Fibroblast of lung (primary cell): ENCODE measurements around the gene RAP1GDS1. TPM values are rescaled to one million over a fixed set of nuclear protein-coding genes. Genes with fewer than 3 reads are reported as not detected.
A peak's percentile ranks its signal among the peaks of the same experiment; 100 is the strongest.

ENCODE experiments used
- DNase-seq, 2 donors: peaks; one replicate each; pipeline versions ENCODE4 v3.0.0 to v3.0.0-alpha.2; 2010; ENCODE audit warnings: low read depth in 2 of 2
- H2AFZ ChIP-seq: 2 replicates; pipeline ENCODE4 v1.5.1; 2012; ENCODE audit warnings: low read length, control low read depth, inconsistent platforms
- H3K27ac ChIP-seq: 2 replicates; pipeline ENCODE4 v1.5.1; 2011; ENCODE audit warnings: low read length, control low read depth; ENCODE audit not compliant: insufficient read depth
- H3K27me3 ChIP-seq: 2 replicates; pipeline ENCODE4 v1.5.1; 2011; ENCODE audit warnings: mild to moderate bottlenecking, low read length; ENCODE audit not compliant: control insufficient read depth, insufficient read depth
- H3K36me3 ChIP-seq: 2 replicates; pipeline ENCODE4 v1.5.1; 2011; ENCODE audit warnings: low read length; ENCODE audit not compliant: control insufficient read depth, insufficient read depth
- H3K4me1 ChIP-seq: 2 replicates; pipeline ENCODE4 v1.5.1; 2011; ENCODE audit warnings: low read length; ENCODE audit not compliant: control insufficient read depth, insufficient read depth; ENCODE audit errors: extremely low read depth
- H3K4me2 ChIP-seq: 2 replicates; pipeline ENCODE4 v1.5.1; 2011; ENCODE audit warnings: low read length, control low read depth; ENCODE audit not compliant: insufficient read depth; ENCODE audit errors: extremely low read depth
- H3K4me3 ChIP-seq, 4 experiments: fragments of 200-600 bp in 1 of 4; sonication (generic) in 1 of 4; replicated peaks in 1 of 4; 2 replicates each; pipeline ENCODE4 v1.5.1; 2011 to 2016; ENCODE audit warnings: low read length in 4 of 4, low read depth in 3 of 4, mild to moderate bottlenecking in 3 of 4, control low read depth in 2 of 4, inconsistent platforms in 1 of 4, mixed read lengths in 1 of 4; ENCODE audit not compliant: insufficient read depth in 1 of 4; ENCODE audit errors: control extremely low read depth in 1 of 4
- H3K79me2 ChIP-seq: 2 replicates; pipeline ENCODE4 v1.5.1; 2012; ENCODE audit warnings: mild to moderate bottlenecking, low read length, inconsistent platforms; ENCODE audit not compliant: control insufficient read depth, insufficient read depth
- H3K9ac ChIP-seq: 2 replicates; pipeline ENCODE4 v1.5.1; 2011; ENCODE audit warnings: mild to moderate bottlenecking, low read length, control low read depth; ENCODE audit not compliant: insufficient read depth
- H3K9me3 ChIP-seq: 2 replicates; pipeline ENCODE4 v1.5.1; 2012; ENCODE audit warnings: low read depth, low read length; ENCODE audit not compliant: control insufficient read depth, insufficient read depth
- H4K20me1 ChIP-seq: 2 replicates; pipeline ENCODE4 v1.5.1; 2011; ENCODE audit warnings: low read length; ENCODE audit not compliant: control insufficient read depth, insufficient read depth; ENCODE audit errors: extremely low read depth
- EZH2 ChIP-seq: IDR thresholded peaks from 2 replicates; pipeline ENCODE4 v1.5.1; 2012; ENCODE audit warnings: low read length, control low read depth, mild to moderate bottlenecking; ENCODE audit errors: missing control alignments
- polyA plus RNA-seq, 2 donors: library from polyadenylated mRNA; depleted of rRNA in 1 of 2; stranded (reverse) in 1 of 2; unstranded in 1 of 2; fragments of >200 nt; gene quantifications; 2 replicates each; pipeline ENCODE4 v1.2.1, GENCODE V29; 2011 to 2012; ENCODE audit warnings: missing spikeins in 1 of 2
- total RNA-seq: library from RNA; depleted of rRNA; stranded (reverse); fragments of >200 nt; gene quantifications from 2 replicates; pipeline ENCODE4 v1.2.1, GENCODE V29; 2014
- TF ChIP-seq, protein P1 (sequence below), 2 donors: IDR thresholded peaks in 1 of 2; conservative IDR thresholded peaks in 1 of 2; 1 replicate in 1 of 2; 2 replicates in 1 of 2; pipeline ENCODE4 v1.5.1; 2011 to 2012; ENCODE audit warnings: low read length in 2 of 2, control low read depth in 1 of 2, inconsistent platforms in 1 of 2, low read depth in 1 of 2, mild to moderate bottlenecking in 1 of 2

RAP1GDS1 gene
- total and polyA plus RNA-seq, 2 donors (not counting 1 experiment from before 2014, with no cell fraction given) = 68.3 to 103 TPM

DNA sequence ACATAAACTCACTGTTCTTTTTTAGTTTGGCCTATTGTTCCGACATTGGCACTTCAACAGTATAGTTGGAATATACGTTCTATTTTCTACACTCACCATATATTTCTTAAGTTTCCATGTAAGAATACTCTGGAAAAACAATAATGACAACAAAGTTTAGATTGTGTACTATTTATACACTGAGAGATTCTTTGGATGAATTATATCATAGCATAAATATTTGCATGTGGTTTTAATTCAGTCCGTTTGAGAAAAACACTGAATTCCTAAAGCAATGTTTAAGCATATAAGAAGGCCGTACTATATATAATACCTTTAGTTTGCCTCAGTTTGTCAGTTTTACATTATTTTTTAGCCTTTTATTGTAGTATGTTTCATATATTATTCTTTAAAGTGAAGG is 82.4 kb downstream of the RAP1GDS1 start:
- no peak overlapping the region for H3K4me2 ChIP-seq
- no peak overlapping the region for H3K27ac ChIP-seq
- H3K79me2 ChIP-seq = no peaks in the 10 kb centered on the region

DNA sequence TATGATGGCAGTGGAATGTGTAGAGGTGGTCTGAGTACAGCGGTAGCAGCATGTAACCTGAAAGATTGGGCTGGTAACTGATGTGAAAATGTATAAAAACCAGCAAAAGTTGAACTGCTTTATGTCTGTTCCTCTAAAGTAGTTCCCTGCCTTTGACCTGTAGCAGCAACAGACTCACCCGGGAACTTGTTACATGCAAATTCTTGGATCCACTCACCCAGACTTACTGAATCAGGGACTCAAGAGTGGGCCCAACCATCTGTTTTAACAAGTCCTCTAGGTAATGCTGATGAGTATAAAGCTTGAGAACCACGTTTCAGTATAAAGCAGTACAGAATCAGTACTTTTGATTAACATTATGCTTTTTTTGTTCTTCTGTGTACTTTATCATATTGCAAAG is 84.7 kb downstream of the RAP1GDS1 start:
- no peak overlapping the region for H3K9ac ChIP-seq
- peaks cover 5% of the 10 kb centered on the region for H3K4me1 ChIP-seq
- peaks cover 2% of the 10 kb centered on the region for H3K79me2 ChIP-seq
- DNase-seq = no peak
- TF ChIP-seq, protein P1, sequence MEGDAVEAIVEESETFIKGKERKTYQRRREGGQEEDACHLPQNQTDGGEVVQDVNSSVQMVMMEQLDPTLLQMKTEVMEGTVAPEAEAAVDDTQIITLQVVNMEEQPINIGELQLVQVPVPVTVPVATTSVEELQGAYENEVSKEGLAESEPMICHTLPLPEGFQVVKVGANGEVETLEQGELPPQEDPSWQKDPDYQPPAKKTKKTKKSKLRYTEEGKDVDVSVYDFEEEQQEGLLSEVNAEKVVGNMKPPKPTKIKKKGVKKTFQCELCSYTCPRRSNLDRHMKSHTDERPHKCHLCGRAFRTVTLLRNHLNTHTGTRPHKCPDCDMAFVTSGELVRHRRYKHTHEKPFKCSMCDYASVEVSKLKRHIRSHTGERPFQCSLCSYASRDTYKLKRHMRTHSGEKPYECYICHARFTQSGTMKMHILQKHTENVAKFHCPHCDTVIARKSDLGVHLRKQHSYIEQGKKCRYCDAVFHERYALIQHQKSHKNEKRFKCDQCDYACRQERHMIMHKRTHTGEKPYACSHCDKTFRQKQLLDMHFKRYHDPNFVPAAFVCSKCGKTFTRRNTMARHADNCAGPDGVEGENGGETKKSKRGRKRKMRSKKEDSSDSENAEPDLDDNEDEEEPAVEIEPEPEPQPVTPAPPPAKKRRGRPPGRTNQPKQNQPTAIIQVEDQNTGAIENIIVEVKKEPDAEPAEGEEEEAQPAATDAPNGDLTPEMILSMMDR (conservative IDR thresholded peaks at IDR 0.05 in 1 of 2, IDR thresholded peaks at IDR 0.05 in 1 of 2; ENCODE audit: low read depth in 1 of 2, low read length in 2 of 2) = no peak
- TF ChIP-seq EZH2 = no peak
- no peak overlapping the region for H3K4me2 ChIP-seq
- no peak overlapping the region for H2AFZ ChIP-seq
- no peak overlapping the region for H3K27ac ChIP-seq
- no peaks in the 10 kb centered on the region for H3K9me3 ChIP-seq
- no peaks in the 10 kb centered on the region for H4K20me1 ChIP-seq
- H3K27me3 ChIP-seq = no peaks in the 10 kb centered on the region
- H3K4me3 ChIP-seq = no peak overlapping the region
- H3K36me3 ChIP-seq = no peaks in the 10 kb centered on the region

More for the DNA sequence above, 82.4 kb downstream of the RAP1GDS1 start:
- no peak overlapping the region for H3K4me3 ChIP-seq
- TF ChIP-seq, protein P1 (conservative IDR thresholded peaks at IDR 0.05 in 1 of 2, IDR thresholded peaks at IDR 0.05 in 1 of 2; ENCODE audit: low read depth in 1 of 2, low read length in 2 of 2) = no peak
- TF ChIP-seq EZH2 = no peak
- H3K27me3 ChIP-seq = no peaks in the 10 kb centered on the region
- no peak overlapping the region for H3K9ac ChIP-seq
- no peaks in the 10 kb centered on the region for H3K9me3 ChIP-seq
- no peaks in the 10 kb centered on the region for H3K36me3 ChIP-seq
- no peak overlapping the region for H2AFZ ChIP-seq
- H3K4me1 ChIP-seq = peaks cover 5% of the 10 kb centered on the region
- no peaks in the 10 kb centered on the region for H4K20me1 ChIP-seq
- peak in 1 of 2 donors; percentile 3 for DNase-seq

DNA sequence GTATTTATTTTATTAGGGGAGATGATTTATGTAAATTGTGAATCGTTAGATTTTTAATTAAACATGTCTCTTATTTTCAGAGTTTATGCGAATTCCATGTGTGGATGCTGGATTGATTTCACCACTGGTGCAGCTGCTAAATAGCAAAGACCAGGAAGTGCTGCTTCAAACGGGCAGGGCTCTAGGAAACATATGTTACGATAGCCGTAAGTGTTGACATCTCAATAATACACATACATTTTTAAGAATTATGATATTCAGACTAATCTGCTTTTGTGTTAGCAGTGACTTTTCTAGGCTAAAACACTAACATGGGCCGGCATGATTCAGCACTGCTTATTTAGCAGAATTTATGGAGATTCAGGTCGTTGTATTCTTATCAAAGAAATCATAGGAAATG is 91.2 kb downstream of the RAP1GDS1 start:
- no peak overlapping the region for H3K27ac ChIP-seq
- H3K4me1 ChIP-seq = no peaks in the 10 kb centered on the region
- DNase-seq = peak in 1 of 2 donors; percentile 25

More for the DNA sequence above, 91.2 kb downstream of the RAP1GDS1 start:
- H3K4me2 ChIP-seq = no peak overlapping the region
- H3K79me2 ChIP-seq = peaks cover 3% of the 10 kb centered on the region
- TF ChIP-seq EZH2 = no peak
- TF ChIP-seq, protein P1 (conservative IDR thresholded peaks at IDR 0.05 in 1 of 2, IDR thresholded peaks at IDR 0.05 in 1 of 2; ENCODE audit: low read depth in 1 of 2, low read length in 2 of 2) = no peak
- no peaks in the 10 kb centered on the region for H3K27me3 ChIP-seq
- H3K4me3 ChIP-seq = peak overlapping the region in 1 of 4 experiments; percentile 22
- no peak overlapping the region for H2AFZ ChIP-seq
- H3K9me3 ChIP-seq = no peaks in the 10 kb centered on the region
- H3K36me3 ChIP-seq = no peaks in the 10 kb centered on the region
- no peaks in the 10 kb centered on the region for H4K20me1 ChIP-seq
- H3K9ac ChIP-seq = no peak overlapping the region
